Adrenal gland (tissue), 12 donors: Measurements from ENCODE around the gene LRRC41. TPM values are rescaled to one million over a fixed set of nuclear protein-coding genes. Genes with fewer than 3 reads are reported as not detected.
"Not testable (repeated sequence)": the region's sequence is repeated elsewhere in the genome, so short reads cannot be mapped to it uniquely, and the experiment has no call there.

Source experiments
- DNase-seq, 7 donors: peaks; one replicate each; pipeline ENCODE4 v3.0.0-alpha.2; 2019 to 2020
- H3K27ac ChIP-seq, 5 donors: fragments of 200-600 bp; sonication (generic) in 4 of 5; 1 replicate in 3 of 5; 2 replicates in 2 of 5; pipeline versions ENCODE4 v1.5.1 to v1.8.0; 2016 to 2020; ENCODE audit warnings: mild to moderate bottlenecking in 1 of 5
- H3K27me3 ChIP-seq: fragments of 200-600 bp; 2 replicates; pipeline ENCODE4 v1.8.0; 2021
- H3K36me3 ChIP-seq, 2 donors: fragments of 200-600 bp; replicated peaks in 1 of 2; 1 replicate in 1 of 2; 2 replicates in 1 of 2; pipeline versions ENCODE4 v1.5.1 to v1.8.0; 2018 to 2022
- H3K4me1 ChIP-seq, 2 donors: fragments of 200-600 bp; replicated peaks in 1 of 2; 1 replicate in 1 of 2; 2 replicates in 1 of 2; pipeline versions ENCODE4 v1.5.1 to v1.8.0; 2018 to 2021
- H3K4me3 ChIP-seq, 4 donors: fragments of 200-600 bp; sonication (generic) in 3 of 4; one replicate each; pipeline ENCODE4 v1.5.1; 2016 to 2018
- H3K9me3 ChIP-seq, 3 donors: fragments of 200-600 bp; sonication (generic) in 1 of 3; replicated peaks in 1 of 3; 1 replicate in 2 of 3; 2 replicates in 1 of 3; pipeline versions ENCODE4 v1.5.1 to v1.8.0; 2016 to 2021
- POLR2A ChIP-seq, 2 donors: fragments of 450-650 bp; IDR thresholded peaks; one replicate each; pipeline ENCODE4 v1.6.1; 2017; ENCODE audit warnings: antibody characterized with exemption in 2 of 2, mild to moderate bottlenecking in 2 of 2, moderate library complexity in 1 of 2
- WGBS, 4 donors: extraction: QIAGEN DNeasy Blood & Tissue Kit in 2 of 4; methylation state at CpG; one replicate each; pipeline versions ENCODE4 v1.1.5 to v1.1.7; 2013 to 2017; 5-methylcytosine and 5-hydroxymethylcytosine counted together
- intact Hi-C, 2 donors: fragments of 100-400 bp; cut with DNase I; formaldehyde crosslinking; loops; one replicate each; pipeline versions ENCODE4 v1.14.1 to v1.15.0; 2022 to 2023
- polyA plus RNA-seq, 3 donors: library from polyadenylated mRNA; stranded (reverse); fragments of 200-250 nt in 2 of 3; fragments of 350-450 nt in 1 of 3; fragmentation: Illumina TruSeq in 1 of 3; extraction: RNeasy Lipid Tissue Mini Kit (QIAGEN cat#74804) in 1 of 3; gene quantifications; one replicate each; pipeline ENCODE4 v1.2.3, GENCODE V29; 2013 to 2014
- total RNA-seq, 9 donors: library from RNA; depleted of rRNA in 4 of 9; stranded (reverse); fragments of >200 nt in 4 of 9; fragments of 120-200 nt in 1 of 9; fragmentation: NEBNext Ultra II Directional in 1 of 9; extraction: Animal tissue kit (Norgen Biotek cat#: 25700) in 1 of 9; gene quantifications; one replicate each; pipeline versions ENCODE4 v1.1.0 to v1.2.4, GENCODE V29; 2013 to 2023
- TF ChIP-seq, protein P1 (sequence below), 6 experiments: fragments of 450-650 bp in 4 of 6; fragments of 200-600 bp in 2 of 6; sonication (generic) in 1 of 6; IDR thresholded peaks; 1 replicate in 5 of 6; 2 replicates in 1 of 6; pipeline versions ENCODE4 v1.5.1 to v1.8.0; 2016 to 2021; ENCODE audit warnings: antibody characterized with exemption in 6 of 6, mild to moderate bottlenecking in 2 of 6, moderate library complexity in 1 of 6
- donor health status: healthy with polysubstance abuse.
- donor health status: Bipolar disorder and iron deficiency.
- donor health status: DM: yes; HTN: yes; CAD: no.
- donor health status: DM: no; HTN: no; CAD: no.
- donor health status: DM: no; HTN: no; CAD: no.
- donor health status: DM: yes; HTN: yes; CAD: no.

The LRRC41 gene
- total and polyA plus RNA-seq, 12 donors = 38.5 to 95.8 (median 68.6) TPM

DNA sequence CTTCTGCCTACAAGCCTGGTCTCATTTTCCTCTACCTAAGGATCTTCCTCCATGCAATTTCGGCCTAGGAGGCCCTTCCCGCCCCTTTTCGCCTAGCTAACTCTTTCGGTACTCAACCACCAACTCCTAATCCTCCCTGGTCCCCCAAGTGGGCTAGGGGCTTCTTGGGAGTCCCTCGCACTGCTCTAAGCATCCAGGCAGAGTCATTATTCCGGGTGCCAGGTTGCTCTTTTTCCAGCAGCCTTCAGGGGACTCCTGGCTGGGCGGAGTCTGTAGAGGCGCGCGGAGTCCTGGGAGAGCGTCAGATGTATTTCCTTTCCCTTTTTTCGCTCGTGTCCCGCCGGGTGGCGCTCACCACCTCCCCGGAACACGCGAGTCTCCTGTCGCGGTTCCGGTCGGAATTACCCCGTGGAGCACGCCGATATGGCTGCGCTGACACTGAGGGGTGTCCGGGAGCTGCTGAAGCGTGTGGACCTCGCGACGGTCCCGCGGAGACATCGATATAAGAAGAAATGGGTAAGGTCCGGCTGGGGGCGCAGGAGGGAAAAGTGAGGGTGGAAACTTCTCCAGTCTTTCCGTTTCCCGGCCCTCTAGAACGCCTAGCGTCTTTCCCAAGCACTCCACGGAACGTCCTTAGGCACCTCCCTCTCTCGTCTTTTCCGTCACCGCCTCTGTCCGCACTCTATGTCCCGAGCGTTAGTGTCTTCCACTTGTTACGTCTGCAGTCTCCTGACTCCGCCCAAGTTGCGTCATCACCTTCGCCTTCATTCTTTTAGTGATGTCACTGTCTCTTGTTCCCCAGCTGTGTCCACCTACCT lies 37.2 kb upstream of the LRRC41 start, which contains the start of gene NSUN4:
Gene NSUN4 (plus strand): TSS at position 404 of the 818 bp plus-strand sequence. CDS start 20 bp downstream, at position 424.
- intact Hi-C loops = loop anchor here in 1 of 2 donors (10.0 kb wide), 1 partner anchor 96 kb away; the partner anchor contains the start of gene RAD54L
- H3K4me3 ChIP-seq = peak within 1 kb of the TSS; percentile 70 to 92 (median 76)
- peaks cover 0 to 14% of the 10 kb centered on the region in 2 donors for H3K36me3 ChIP-seq
- peaks cover 13 to 25% of the 10 kb centered on the region in 2 donors for H3K4me1 ChIP-seq
- TF ChIP-seq, protein P1, sequence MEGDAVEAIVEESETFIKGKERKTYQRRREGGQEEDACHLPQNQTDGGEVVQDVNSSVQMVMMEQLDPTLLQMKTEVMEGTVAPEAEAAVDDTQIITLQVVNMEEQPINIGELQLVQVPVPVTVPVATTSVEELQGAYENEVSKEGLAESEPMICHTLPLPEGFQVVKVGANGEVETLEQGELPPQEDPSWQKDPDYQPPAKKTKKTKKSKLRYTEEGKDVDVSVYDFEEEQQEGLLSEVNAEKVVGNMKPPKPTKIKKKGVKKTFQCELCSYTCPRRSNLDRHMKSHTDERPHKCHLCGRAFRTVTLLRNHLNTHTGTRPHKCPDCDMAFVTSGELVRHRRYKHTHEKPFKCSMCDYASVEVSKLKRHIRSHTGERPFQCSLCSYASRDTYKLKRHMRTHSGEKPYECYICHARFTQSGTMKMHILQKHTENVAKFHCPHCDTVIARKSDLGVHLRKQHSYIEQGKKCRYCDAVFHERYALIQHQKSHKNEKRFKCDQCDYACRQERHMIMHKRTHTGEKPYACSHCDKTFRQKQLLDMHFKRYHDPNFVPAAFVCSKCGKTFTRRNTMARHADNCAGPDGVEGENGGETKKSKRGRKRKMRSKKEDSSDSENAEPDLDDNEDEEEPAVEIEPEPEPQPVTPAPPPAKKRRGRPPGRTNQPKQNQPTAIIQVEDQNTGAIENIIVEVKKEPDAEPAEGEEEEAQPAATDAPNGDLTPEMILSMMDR (IDR thresholded peaks at IDR 0.05) = peak; percentile 44 to 72 (median 59)
- TF ChIP-seq POLR2A (IDR thresholded peaks at IDR 0.05) = peak; percentile 82 to 94
- H3K27me3 ChIP-seq = no peaks in the 10 kb centered on the region
- 0 to 1% (median 0%) methylated on average over 29 to 53 of the region's 53 CpGs for WGBS, 4 donors
- DNase-seq = peak; percentile 91 to 99 (median 97)
- no peaks in the 10 kb centered on the region for H3K9me3 ChIP-seq
- peak within 1 kb of the TSS; percentile 95 to 100 (median 98) for H3K27ac ChIP-seq

GRCh38 chr1:46337409-46337808 lies 34.0 kb upstream of the LRRC41 start:
- H3K27me3 ChIP-seq, H3K4me3 ChIP-seq, H3K9me3 ChIP-seq, DNase-seq, H3K36me3 ChIP-seq, intact Hi-C loops, H3K27ac ChIP-seq: not testable (repeated sequence)
- peaks cover 13 to 21% of the 10 kb centered on the region in 2 donors for H3K4me1 ChIP-seq
- 91 to 95% (median 92%) methylated on average over 9 to 14 of the region's 14 CpGs for WGBS, 4 donors

GRCh38 chr1:46335081-46335480 lies 31.7 kb upstream of the LRRC41 start:
- H3K4me1 ChIP-seq = peaks cover 0 to 8% of the 10 kb centered on the region in 2 donors
- H3K36me3 ChIP-seq = no peaks in the 10 kb centered on the region
- no peak overlapping the region for H3K27ac ChIP-seq
- no peak for TF ChIP-seq POLR2A (IDR thresholded peaks at IDR 0.05)
- TF ChIP-seq, protein P1 (IDR thresholded peaks at IDR 0.05) = no peak
- no peak overlapping the region for H3K4me3 ChIP-seq
- no peak for DNase-seq
- intact Hi-C loops = no loop called here
- H3K27me3 ChIP-seq = no peaks in the 10 kb centered on the region
- WGBS, 4 donors = 72 to 85% (median 83%) methylated on average over 3 of the region's 3 CpGs
- H3K9me3 ChIP-seq = no peaks in the 10 kb centered on the region

DNA sequence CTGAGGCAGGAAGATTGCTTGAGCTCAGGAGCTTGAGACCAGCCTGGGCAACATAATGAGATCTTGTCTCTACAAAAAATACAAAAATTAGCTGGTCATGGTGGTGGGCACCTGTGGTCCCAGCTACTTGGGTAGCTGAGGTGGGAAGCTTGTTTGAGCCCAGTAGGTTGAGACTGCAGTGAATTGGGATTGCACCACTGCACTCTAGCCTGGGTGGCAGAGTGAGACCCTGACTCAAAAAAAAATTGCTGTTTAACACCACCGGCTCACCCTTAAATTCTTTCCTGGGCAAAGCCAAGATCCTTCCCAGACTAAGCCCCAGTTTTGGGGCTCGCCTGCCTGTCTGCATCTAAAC lies 30.6 kb upstream of the LRRC41 start:
- H3K9me3 ChIP-seq = no peaks in the 10 kb centered on the region
- DNase-seq = no peak
- no peak for TF ChIP-seq POLR2A (IDR thresholded peaks at IDR 0.05)
- TF ChIP-seq, protein P1 (IDR thresholded peaks at IDR 0.05) = no peak
- no peak overlapping the region for H3K27ac ChIP-seq
- H3K36me3 ChIP-seq = no peaks in the 10 kb centered on the region
- intact Hi-C loops = no loop called here
- no peaks in the 10 kb centered on the region for H3K4me1 ChIP-seq
- H3K27me3 ChIP-seq = no peaks in the 10 kb centered on the region
- H3K4me3 ChIP-seq = no peak overlapping the region
- 66 to 73% (median 73%) methylated on average over 2 of the region's 2 CpGs for WGBS, 4 donors
